Tibial nerve (tissue), 4 donors: ENCODE data around the gene TOPAZ1. TPM values are rescaled to one million over a fixed set of nuclear protein-coding genes. Genes with fewer than 3 reads are reported as not detected.

Experiments
- DNase-seq, 2 donors: peaks; one replicate each; pipeline ENCODE4 v3.0.0-alpha.2; 2019; ENCODE audit warnings: low spot score in 2 of 2
- H3K27ac ChIP-seq, 4 donors: fragments of 200-600 bp; sonication (generic) in 3 of 4; one replicate each; pipeline ENCODE4 v1.5.1; 2017 to 2019; ENCODE audit warnings: mild to moderate bottlenecking in 1 of 4
- H3K27me3 ChIP-seq, 2 donors: fragments of 200-600 bp; sonication (generic) in 1 of 2; one replicate each; pipeline versions ENCODE4 v1.5.1 to v1.6.0; 2017 to 2019
- H3K36me3 ChIP-seq, 3 donors: fragments of 200-600 bp; sonication (generic); one replicate each; pipeline ENCODE4 v1.5.1; 2018 to 2019
- H3K4me1 ChIP-seq, 4 donors: fragments of 200-600 bp; sonication (generic) in 3 of 4; one replicate each; pipeline ENCODE4 v1.5.1; 2017 to 2019
- H3K4me3 ChIP-seq, 4 donors: fragments of 200-600 bp; sonication (generic) in 3 of 4; one replicate each; pipeline ENCODE4 v1.5.1; 2017 to 2019; ENCODE audit warnings: mild to moderate bottlenecking in 1 of 4, moderate library complexity in 1 of 4
- H3K9me3 ChIP-seq, 4 donors: fragments of 200-600 bp; sonication (generic) in 3 of 4; one replicate each; pipeline ENCODE4 v1.5.1; 2017 to 2019
- EP300 ChIP-seq, 2 donors: sonication (generic); formaldehyde crosslinking; IDR thresholded peaks; one replicate each; pipeline ENCODE4 v1.6.1; 2017; ENCODE audit warnings: antibody characterized with exemption in 2 of 2, mild to moderate bottlenecking in 1 of 2
- POLR2A ChIP-seq, 2 donors: fragments of 450-650 bp; IDR thresholded peaks; one replicate each; pipeline ENCODE4 v1.6.1; 2017; ENCODE audit warnings: antibody characterized with exemption in 2 of 2, mild to moderate bottlenecking in 2 of 2, moderate library complexity in 2 of 2
- WGBS, 2 donors: methylation state at CpG; one replicate each; pipeline ENCODE4 v1.1.5; 2018; 5-methylcytosine and 5-hydroxymethylcytosine counted together
- total RNA-seq, 4 donors: library from RNA; depleted of rRNA; stranded (reverse); fragments of >200 nt; gene quantifications; one replicate each; pipeline ENCODE4 v1.1.0, GENCODE V29; 2016
- TF ChIP-seq, protein P1 (sequence below), 5 experiments: fragments of 200-600 bp in 3 of 5; fragments of 450-650 bp in 2 of 5; sonication (generic) in 3 of 5; IDR thresholded peaks; one replicate each; pipeline ENCODE4 v1.5.1; 2016 to 2019; ENCODE audit warnings: antibody characterized with exemption in 5 of 5, mild to moderate bottlenecking in 3 of 5, moderate library complexity in 2 of 5

TOPAZ1 gene
- total RNA-seq, 4 donors from 2014 or later: not detected

DNA sequence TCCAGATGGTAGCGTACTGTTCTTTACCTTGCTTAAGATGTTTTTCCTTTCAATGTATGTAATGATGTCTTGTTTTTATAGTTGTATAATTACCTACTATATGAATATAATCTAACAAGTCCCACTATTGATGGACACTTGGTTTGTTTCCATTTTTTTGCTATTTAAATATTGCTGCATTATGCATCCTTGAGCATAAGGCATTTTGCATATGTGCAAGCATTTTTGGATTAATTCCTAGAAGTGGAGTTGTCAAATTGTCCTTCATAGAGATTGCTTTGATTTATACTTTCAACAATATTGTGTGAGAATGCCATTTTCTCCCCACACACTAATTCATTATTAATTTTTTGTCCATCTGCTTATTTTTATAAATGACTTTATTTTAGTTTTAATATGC, 17.7 kb downstream of the TOPAZ1 start:
- H3K36me3 ChIP-seq: no peaks in the 10 kb centered on the region
- TF ChIP-seq, protein P1, sequence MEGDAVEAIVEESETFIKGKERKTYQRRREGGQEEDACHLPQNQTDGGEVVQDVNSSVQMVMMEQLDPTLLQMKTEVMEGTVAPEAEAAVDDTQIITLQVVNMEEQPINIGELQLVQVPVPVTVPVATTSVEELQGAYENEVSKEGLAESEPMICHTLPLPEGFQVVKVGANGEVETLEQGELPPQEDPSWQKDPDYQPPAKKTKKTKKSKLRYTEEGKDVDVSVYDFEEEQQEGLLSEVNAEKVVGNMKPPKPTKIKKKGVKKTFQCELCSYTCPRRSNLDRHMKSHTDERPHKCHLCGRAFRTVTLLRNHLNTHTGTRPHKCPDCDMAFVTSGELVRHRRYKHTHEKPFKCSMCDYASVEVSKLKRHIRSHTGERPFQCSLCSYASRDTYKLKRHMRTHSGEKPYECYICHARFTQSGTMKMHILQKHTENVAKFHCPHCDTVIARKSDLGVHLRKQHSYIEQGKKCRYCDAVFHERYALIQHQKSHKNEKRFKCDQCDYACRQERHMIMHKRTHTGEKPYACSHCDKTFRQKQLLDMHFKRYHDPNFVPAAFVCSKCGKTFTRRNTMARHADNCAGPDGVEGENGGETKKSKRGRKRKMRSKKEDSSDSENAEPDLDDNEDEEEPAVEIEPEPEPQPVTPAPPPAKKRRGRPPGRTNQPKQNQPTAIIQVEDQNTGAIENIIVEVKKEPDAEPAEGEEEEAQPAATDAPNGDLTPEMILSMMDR (IDR thresholded peaks at IDR 0.05): no peak
- TF ChIP-seq EP300 (IDR thresholded peaks at IDR 0.05): no peak
- no peak for TF ChIP-seq POLR2A (IDR thresholded peaks at IDR 0.05)
- no peaks in the 10 kb centered on the region for H3K4me1 ChIP-seq
- no peaks in the 10 kb centered on the region for H3K27me3 ChIP-seq
- H3K4me3 ChIP-seq: no peak overlapping the region
- H3K27ac ChIP-seq: no peak overlapping the region
- peaks cover 0 to 4% (median 0%) of the 10 kb centered on the region in 4 donors for H3K9me3 ChIP-seq
- no peak for DNase-seq
- WGBS, 2 donors: 93 to 100% methylated on average over 1 of the region's 1 CpG

DNA sequence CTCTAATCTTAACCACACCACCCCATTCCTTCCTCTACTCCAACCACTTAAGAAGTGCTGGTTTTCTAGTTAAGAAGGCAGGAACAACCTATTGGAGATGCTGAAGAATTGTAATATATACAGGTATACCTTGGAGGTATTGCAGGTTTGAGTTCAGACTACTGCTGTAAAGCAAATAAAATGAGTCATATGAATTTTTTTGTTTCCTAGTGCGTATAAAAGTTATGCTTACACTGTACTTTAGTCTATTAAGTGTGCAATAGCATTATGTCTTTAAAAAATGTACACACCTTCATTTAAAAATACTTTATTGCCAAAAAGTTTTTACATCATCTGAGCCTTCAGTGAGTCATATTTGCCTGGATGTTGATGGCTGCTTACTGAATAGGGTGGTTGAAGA, 22.5 kb downstream of the TOPAZ1 start:
- 90 to 94% methylated on average over 1 of the region's 1 CpG for WGBS, 2 donors

DNA sequence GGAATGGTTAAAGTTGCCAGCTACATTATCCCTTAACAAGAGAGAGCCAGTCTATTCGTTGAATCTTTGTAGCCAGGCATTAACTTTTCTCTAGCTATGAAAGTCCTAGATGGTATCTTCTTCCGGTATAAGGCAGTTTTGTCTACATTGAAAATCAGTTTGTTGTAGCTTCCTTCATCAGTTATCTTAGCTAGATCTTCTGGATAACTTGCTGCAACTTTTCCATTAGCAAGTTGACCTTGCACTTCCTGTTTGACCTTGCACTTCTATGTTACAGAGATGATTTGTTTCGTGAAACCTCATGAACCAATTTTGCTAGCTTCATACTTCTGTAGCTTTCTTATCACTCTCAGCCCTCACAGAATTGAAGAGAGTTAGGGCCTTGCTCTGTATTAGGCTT, 24.1 kb downstream of the TOPAZ1 start:
- H3K4me3 ChIP-seq: no peak overlapping the region
- 60 to 63% methylated on average over 3 of the region's 3 CpGs for WGBS, 2 donors
- no peak for TF ChIP-seq EP300 (IDR thresholded peaks at IDR 0.05)
- TF ChIP-seq, protein P1 (IDR thresholded peaks at IDR 0.05): no peak
- no peak for TF ChIP-seq POLR2A (IDR thresholded peaks at IDR 0.05)
- H3K27ac ChIP-seq: no peak overlapping the region
- no peak for DNase-seq
- peaks cover 0 to 4% (median 0%) of the 10 kb centered on the region in 4 donors for H3K9me3 ChIP-seq
- H3K36me3 ChIP-seq: no peaks in the 10 kb centered on the region
- H3K4me1 ChIP-seq: no peaks in the 10 kb centered on the region
- H3K27me3 ChIP-seq: no peaks in the 10 kb centered on the region

More for the DNA sequence above, 22.5 kb downstream of the TOPAZ1 start:
- Histone ChIP-seq H3K4me3 (no peak overlapping the region), H3K27me3 (no peaks in the 10 kb centered on the region), H3K36me3 (no peaks in the 10 kb centered on the region), H3K9me3 (peaks cover 0 to 4% (median 0%) of the 10 kb centered on the region in 4 donors), H3K4me1 (no peaks in the 10 kb centered on the region), H3K27ac (no peak overlapping the region)
- DNase-seq: no peak
- TF ChIP-seq, protein P1 (IDR thresholded peaks at IDR 0.05): no peak
- TF ChIP-seq POLR2A (IDR thresholded peaks at IDR 0.05) (no peak), EP300 (IDR thresholded peaks at IDR 0.05) (no peak)

DNA sequence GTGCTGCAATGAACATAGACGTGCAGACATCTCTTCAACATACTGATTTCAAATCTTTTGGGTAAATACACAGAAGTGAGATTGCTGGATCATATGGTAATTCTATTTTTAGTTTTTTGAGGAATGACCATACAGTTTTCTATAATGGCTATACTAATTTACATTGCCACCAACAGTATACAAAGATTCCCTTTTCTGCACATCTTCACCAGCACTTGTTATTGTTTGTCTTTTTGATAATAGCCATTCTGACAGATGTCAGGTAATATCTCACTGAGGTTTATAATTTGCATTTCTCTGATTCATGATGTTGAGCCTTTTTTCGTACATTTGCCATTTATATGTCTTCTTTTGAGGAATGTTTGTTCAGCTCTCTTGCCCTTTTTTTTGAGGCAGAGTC, 30.5 kb downstream of the TOPAZ1 start:
- Histone ChIP-seq H3K27ac (no peak overlapping the region), H3K9me3 (peaks cover 0 to 6% (median 0%) of the 10 kb centered on the region in 4 donors), H3K36me3 (no peaks in the 10 kb centered on the region), H3K4me1 (no peaks in the 10 kb centered on the region), H3K4me3 (no peak overlapping the region), H3K27me3 (no peaks in the 10 kb centered on the region)
- no peak for TF ChIP-seq POLR2A (IDR thresholded peaks at IDR 0.05)
- TF ChIP-seq EP300 (IDR thresholded peaks at IDR 0.05): no peak
- TF ChIP-seq, protein P1 (IDR thresholded peaks at IDR 0.05): no peak
- no peak for DNase-seq
- 78 to 93% methylated on average over 2 of the region's 2 CpGs for WGBS, 2 donors

DNA sequence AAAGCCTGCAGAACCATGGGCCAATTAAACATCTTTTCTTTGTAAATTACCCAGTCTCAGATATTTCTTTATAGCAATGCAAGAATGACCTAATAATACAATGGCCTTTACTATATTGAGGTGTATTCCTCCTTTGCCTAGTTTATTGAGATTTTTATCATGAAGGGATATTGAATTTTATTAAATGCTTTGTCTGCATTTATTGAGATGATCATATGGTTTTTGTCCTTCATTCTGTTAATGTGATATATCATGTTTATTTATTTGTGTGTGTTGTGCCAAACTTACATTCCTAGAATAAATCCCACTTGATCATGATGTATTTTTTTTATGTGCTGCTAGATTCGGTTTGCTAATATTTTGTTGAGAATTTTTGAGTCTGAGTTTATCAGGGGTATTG, 36.2 kb downstream of the TOPAZ1 start:
- 60 to 78% methylated on average over 1 of the region's 1 CpG for WGBS, 2 donors
- Histone ChIP-seq H3K9me3 (peaks cover 0 to 6% (median 0%) of the 10 kb centered on the region in 4 donors), H3K27ac (no peak overlapping the region), H3K4me1 (no peaks in the 10 kb centered on the region), H3K36me3 (no peaks in the 10 kb centered on the region), H3K27me3 (no peaks in the 10 kb centered on the region), H3K4me3 (no peak overlapping the region)
- TF ChIP-seq, protein P1 (IDR thresholded peaks at IDR 0.05): no peak
- TF ChIP-seq POLR2A (IDR thresholded peaks at IDR 0.05) (no peak), EP300 (IDR thresholded peaks at IDR 0.05) (no peak)
- no peak for DNase-seq
